PC-9 (cell line): ENCODE results near the gene INSR. TPM values are rescaled to one million over a fixed set of nuclear protein-coding genes. Genes with fewer than 3 reads are reported as not detected.

ENCODE experiments used
- BruUV-seq: library from RNA; stranded (reverse); fragments of 400-500 nt; replicated peaks from 2 replicates; lab custom pipeline; 2021; lab: Mats Ljungman, UMichigan
- CTCF ChIA-PET: fragments of 300-600 bp; sonication (Branson Sonifier 250); formaldehyde crosslinking; loops from one replicate; lab custom pipeline; 2022; ENCODE audit warnings: antibody characterized with exemption; lab: Charles Lee
- POLR2A ChIA-PET: fragments of 300-600 bp; sonication (Branson Sonifier 250); formaldehyde crosslinking; loops from one replicate; lab custom pipeline; 2022; ENCODE audit warnings: antibody characterized with exemption; ENCODE audit not compliant: unreplicated experiment; lab: Charles Lee
- DNase-seq, 2 experiments: peaks; one replicate each; pipeline versions ENCODE4 v3.0.0 to v3.0.0-alpha.2; 2015 to 2022; ENCODE audit warnings: mixed read lengths in 1 of 2
- H2AFZ ChIP-seq: fragments of 200-600 bp; sonication (generic); 2 replicates; pipeline ENCODE4 v1.8.1; 2017; ENCODE audit warnings: antibody characterized with exemption
- H3F3A ChIP-seq: fragments of 200-600 bp; sonication (generic); 2 replicates; pipeline ENCODE4 v1.8.1; 2017; ENCODE audit warnings: antibody characterized with exemption, mild to moderate bottlenecking, low read depth; ENCODE audit not compliant: insufficient read depth
- H3K27ac ChIP-seq: fragments of 200-600 bp; sonication (generic); 2 replicates; pipeline ENCODE4 v1.6.1; 2016; ENCODE audit warnings: mixed run types
- H3K27me3 ChIP-seq: fragments of 200-600 bp; sonication (generic); 2 replicates; pipeline ENCODE4 v1.6.1; 2016; ENCODE audit warnings: low read depth, mixed run types; ENCODE audit not compliant: insufficient read depth
- H3K36me3 ChIP-seq: fragments of 200-600 bp; sonication (generic); 2 replicates; pipeline ENCODE4 v1.6.1; 2016; ENCODE audit warnings: low read depth, mixed run types
- H3K4me1 ChIP-seq: fragments of 200-600 bp; sonication (generic); replicated peaks from 2 replicates; pipeline ENCODE4 v1.6.1; 2016; ENCODE audit warnings: mixed run types; ENCODE audit not compliant: insufficient read depth
- H3K4me2 ChIP-seq: fragments of 200-600 bp; sonication (generic); 2 replicates; pipeline ENCODE4 v1.6.1; 2017; ENCODE audit warnings: mixed run types
- H3K4me3 ChIP-seq: fragments of 200-600 bp; sonication (generic); 2 replicates; pipeline ENCODE4 v1.6.1; 2016; ENCODE audit warnings: mixed run types
- H3K79me2 ChIP-seq: fragments of 200-600 bp; sonication (generic); 2 replicates; pipeline ENCODE4 v1.6.1; 2017; ENCODE audit warnings: low read depth, mixed run types
- H3K9me2 ChIP-seq: fragments of 200-600 bp; sonication (generic); 2 replicates; pipeline ENCODE4 v1.8.1; 2017; ENCODE audit warnings: mild to moderate bottlenecking; ENCODE audit not compliant: insufficient read depth
- H3K9me3 ChIP-seq: fragments of 200-600 bp; sonication (generic); 2 replicates; pipeline ENCODE4 v1.8.1; 2016; ENCODE audit warnings: low read depth; ENCODE audit not compliant: insufficient read depth
- H4K20me1 ChIP-seq: fragments of 200-600 bp; sonication (generic); 2 replicates; pipeline ENCODE4 v1.8.1; 2017; ENCODE audit not compliant: insufficient read depth
- CTCF ChIP-seq: fragments of 200-600 bp; sonication (generic); conservative IDR thresholded peaks from 2 replicates; pipeline ENCODE4 v1.6.1; 2017; ENCODE audit warnings: mixed run types, antibody characterized with exemption, mild to moderate bottlenecking, moderate library complexity
- EZH2 ChIP-seq: fragments of 200-600 bp; sonication (generic); IDR thresholded peaks from 2 replicates; pipeline ENCODE4 v1.8.0; 2017; ENCODE audit warnings: antibody characterized with exemption, low read depth
- intact Hi-C: fragments of 100-400 bp; cut with micrococcal nuclease; formaldehyde crosslinking; loops from one replicate; pipeline ENCODE4 v1.10.0; 2022; ENCODE audit not compliant: unreplicated experiment
- total RNA-seq: library from RNA; stranded (reverse); gene quantifications from 2 replicates; pipeline ENCODE4 v1.2.3, GENCODE V29; 2021

Gene INSR
- total RNA-seq, 1 experiment from 2014 or later, result 9.3 TPM

GRCh38 chr19:7130043-7130442 is 164.2 kb downstream of the INSR start:
- intact Hi-C loops, result no loop called here
- Histone ChIP-seq H3F3A (no peaks in the 10 kb centered on the region), H3K79me2 (no peaks in the 10 kb centered on the region), H3K4me2 (no peak overlapping the region), H2AFZ (no peak overlapping the region), H3K27me3 (no peaks in the 10 kb centered on the region), H3K9me2 (no peaks in the 10 kb centered on the region), H3K4me1 (peaks cover 9% of the 10 kb centered on the region; the same call in 1 of the 2 replicates), H4K20me1 (no peaks in the 10 kb centered on the region), H3K9me3 (no peaks in the 10 kb centered on the region), H3K4me3 (no peak overlapping the region), H3K27ac (no peak overlapping the region), H3K36me3 (no peaks in the 10 kb centered on the region)
- no peak for DNase-seq
- POLR2A ChIA-PET, result no interaction called here
- TF ChIP-seq EZH2 (no peak), CTCF (no peak)
- CTCF ChIA-PET, result no interaction called here
- no TSS peak for BruUV-seq

- H2AFZ ChIP-seq, result no peak overlapping the region
- H3K27me3 ChIP-seq, result no peaks in the 10 kb centered on the region
- BruUV-seq, result no TSS peak
- no peaks in the 10 kb centered on the region for H3K9me3 ChIP-seq
- H3K4me3 ChIP-seq, result no peak overlapping the region
- intact Hi-C loops, result no loop called here
- ChIA-PET POLR2A (no interaction called here), CTCF (no interaction called here)
- H3F3A ChIP-seq, result no peaks in the 10 kb centered on the region
- H3K36me3 ChIP-seq, result no peaks in the 10 kb centered on the region
- no peaks in the 10 kb centered on the region for H3K79me2 ChIP-seq
- H3K9me2 ChIP-seq, result no peaks in the 10 kb centered on the region
- no peaks in the 10 kb centered on the region for H3K4me1 ChIP-seq
- TF ChIP-seq EZH2, result no peak
- no peak for TF ChIP-seq CTCF
- no peak overlapping the region for H3K4me2 ChIP-seq
- no peaks in the 10 kb centered on the region for H4K20me1 ChIP-seq
- no peak overlapping the region for H3K27ac ChIP-seq
- no peak for DNase-seq
These were observed 168.1 kb downstream of the INSR start for GRCh38 chr19:7126132-7126531.

GRCh38 chr19:7125221-7125620 is 169.0 kb downstream of the INSR start:
- Histone ChIP-seq H3K79me2 (no peaks in the 10 kb centered on the region), H3K27ac (no peak overlapping the region), H4K20me1 (no peaks in the 10 kb centered on the region), H3K4me1 (no peaks in the 10 kb centered on the region), H3K27me3 (no peaks in the 10 kb centered on the region), H2AFZ (no peak overlapping the region), H3K4me3 (no peak overlapping the region), H3K9me2 (no peaks in the 10 kb centered on the region), H3F3A (no peaks in the 10 kb centered on the region), H3K9me3 (no peaks in the 10 kb centered on the region), H3K4me2 (no peak overlapping the region), H3K36me3 (no peaks in the 10 kb centered on the region)
- intact Hi-C loops, result no loop called here
- no peak for DNase-seq
- POLR2A ChIA-PET, result no interaction called here
- CTCF ChIA-PET, result no interaction called here
- BruUV-seq, result no TSS peak
- TF ChIP-seq CTCF (no peak), EZH2 (no peak)
